HepG2 (cell line): ENCODE data around the gene NF2. TPM values are rescaled to one million over a fixed set of nuclear protein-coding genes. Genes with fewer than 3 reads are reported as not detected.

Experiments
- ATF7-NPFF ChIP-seq: sonication (generic); formaldehyde crosslinking; IDR thresholded peaks from 2 replicates; pipeline ENCODE4 v1.8.1; 2023; ENCODE audit warnings: mild to moderate bottlenecking, low read depth, missing genetic modification reagents, moderate library complexity
- ELF3 ChIP-seq: IDR thresholded peaks from 2 replicates; pipeline ENCODE4 v1.6.1; 2016; ENCODE audit warnings: missing genetic modification reagents, missing compliant biosample characterization
- FOXA1 ChIP-seq, 2 experiments: fragments of 450-650 bp in 1 of 2; sonication (generic) in 1 of 2; formaldehyde crosslinking in 1 of 2; IDR thresholded peaks; 2 replicates each; pipeline versions ENCODE4 v1.4.0 to v1.6.1; 2016 to 2020; ENCODE audit warnings: missing genetic modification reagents in 1 of 2
- HNRNPUL1 ChIP-seq: fragments of 200-400 bp; formaldehyde crosslinking; IDR thresholded peaks from 2 replicates; pipeline ENCODE4 v1.6.1; 2017; ENCODE audit warnings: low read depth, mild to moderate bottlenecking, low read length, moderate library complexity
- REPIN1 ChIP-seq: sonication (generic); formaldehyde crosslinking; IDR thresholded peaks from 2 replicates; pipeline ENCODE4 v1.8.0; 2022; ENCODE audit warnings: missing genetic modification reagents, low read depth, mild to moderate bottlenecking, borderline replicate concordance
- TBX2 ChIP-seq: sonication (generic); formaldehyde crosslinking; IDR thresholded peaks from 2 replicates; pipeline ENCODE4 v1.5.0; 2020; ENCODE audit warnings: missing genetic modification reagents, mild to moderate bottlenecking, borderline replicate concordance
- ZNF563 ChIP-seq: sonication (generic); formaldehyde crosslinking; IDR thresholded peaks from 2 replicates; pipeline ENCODE4 v1.8.0; 2022; ENCODE audit warnings: mild to moderate bottlenecking, moderate library complexity, missing genetic modification reagents
- ZNF646 ChIP-seq: sonication (generic); formaldehyde crosslinking; IDR thresholded peaks from 2 replicates; pipeline ENCODE4 v1.9.0; 2021; ENCODE audit warnings: mild to moderate bottlenecking, missing genetic modification reagents
- ZNF747 ChIP-seq: sonication (generic); formaldehyde crosslinking; IDR thresholded peaks from 2 replicates; pipeline ENCODE4 v1.8.1; 2023; ENCODE audit warnings: missing genetic modification reagents, mild to moderate bottlenecking, borderline replicate concordance
- polyA plus RNA-seq, 8 experiments: library from polyadenylated mRNA; depleted of rRNA in 3 of 8; stranded (reverse) in 7 of 8; unstranded in 1 of 8; fragments of >200 nt; fragmentation: Illumina TruSeq in 4 of 8; extraction: Trizol in 4 of 8; gene quantifications; 2 replicates each; pipeline versions ENCODE4 v1.2.1 to v1.2.3, GENCODE V29; 2011 to 2016; ENCODE audit warnings: low read depth in 4 of 8, missing spikeins in 1 of 8, mixed read lengths in 1 of 8; ENCODE audit not compliant: insufficient read depth in 1 of 8
- total RNA-seq, 5 experiments: library from RNA; depleted of rRNA; stranded (reverse); fragments of >200 nt; fragmentation: Illumina TruSeq; extraction: Trizol; gene quantifications; 2 replicates each; pipeline ENCODE4 v1.2.3, GENCODE V29; 2016; ENCODE audit warnings: low read depth in 1 of 5
- TF ChIP-seq, protein P1 (sequence below): IDR thresholded peaks from 2 replicates; pipeline ENCODE4 v1.6.1; 2016; ENCODE audit warnings: control low read depth
- TF ChIP-seq, protein P2 (sequence below): sonication (generic); formaldehyde crosslinking; IDR thresholded peaks from 2 replicates; pipeline ENCODE4 v1.8.0; 2022; ENCODE audit warnings: mild to moderate bottlenecking, missing genetic modification reagents; ENCODE audit not compliant: insufficient replicate concordance

Gene NF2
- total and polyA plus RNA-seq, 2 of the 13 experiments (the other 11 are each of a cell fraction or from before 2014, with no cell fraction given), result 9.3 to 33.3 TPM

- TF ChIP-seq ZNF646 (CRISPR knock-in tag) (no peak), REPIN1 (CRISPR knock-in tag) (no peak), ZNF747 (CRISPR knock-in tag) (no peak), HNRNPUL1 (no peak), ZNF563 (CRISPR knock-in tag) (no peak), TBX2 (CRISPR knock-in tag) (no peak), FOXA1 (IDR thresholded peaks at IDR 0.05) (no peak), FOXA1 (CRISPR knock-in tag; IDR thresholded peaks at IDR 0.05) (no peak), ELF3 (CRISPR knock-in tag) (no peak), ATF7-NPFF (CRISPR knock-in tag) (no peak)
- TF ChIP-seq, protein P1, sequence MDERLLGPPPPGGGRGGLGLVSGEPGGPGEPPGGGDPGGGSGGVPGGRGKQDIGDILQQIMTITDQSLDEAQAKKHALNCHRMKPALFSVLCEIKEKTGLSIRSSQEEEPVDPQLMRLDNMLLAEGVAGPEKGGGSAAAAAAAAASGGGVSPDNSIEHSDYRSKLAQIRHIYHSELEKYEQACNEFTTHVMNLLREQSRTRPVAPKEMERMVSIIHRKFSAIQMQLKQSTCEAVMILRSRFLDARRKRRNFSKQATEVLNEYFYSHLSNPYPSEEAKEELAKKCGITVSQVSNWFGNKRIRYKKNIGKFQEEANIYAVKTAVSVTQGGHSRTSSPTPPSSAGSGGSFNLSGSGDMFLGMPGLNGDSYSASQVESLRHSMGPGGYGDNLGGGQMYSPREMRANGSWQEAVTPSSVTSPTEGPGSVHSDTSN (CRISPR knock-in tag), result no peak
- TF ChIP-seq, protein P2, sequence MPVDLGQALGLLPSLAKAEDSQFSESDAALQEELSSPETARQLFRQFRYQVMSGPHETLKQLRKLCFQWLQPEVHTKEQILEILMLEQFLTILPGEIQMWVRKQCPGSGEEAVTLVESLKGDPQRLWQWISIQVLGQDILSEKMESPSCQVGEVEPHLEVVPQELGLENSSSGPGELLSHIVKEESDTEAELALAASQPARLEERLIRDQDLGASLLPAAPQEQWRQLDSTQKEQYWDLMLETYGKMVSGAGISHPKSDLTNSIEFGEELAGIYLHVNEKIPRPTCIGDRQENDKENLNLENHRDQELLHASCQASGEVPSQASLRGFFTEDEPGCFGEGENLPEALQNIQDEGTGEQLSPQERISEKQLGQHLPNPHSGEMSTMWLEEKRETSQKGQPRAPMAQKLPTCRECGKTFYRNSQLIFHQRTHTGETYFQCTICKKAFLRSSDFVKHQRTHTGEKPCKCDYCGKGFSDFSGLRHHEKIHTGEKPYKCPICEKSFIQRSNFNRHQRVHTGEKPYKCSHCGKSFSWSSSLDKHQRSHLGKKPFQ (CRISPR knock-in tag), result no peak
- TF ChIP-seq, all 625 proteins: peak for 0
These were observed 103.6 kb downstream of the NF2 start (continued) for GRCh38 chr22:29707010-29707409.
